Measurements from ENCODE around the gene CAST. TPM values are rescaled to one million over a fixed set of nuclear protein-coding genes. Genes with fewer than 3 reads are reported as not detected.

Gene CAST
- total RNA-seq, 5 donors from 2014 or later (not counting 1 experiment from before 2014, with no cell fraction given) = 166 to 238 (median 191) TPM

GRCh38 chr5:96659170-96659569 is 3.0 kb upstream of the CAST start:
- H3K27me3 Mint-ChIP-seq = peaks cover 8 to 9% of the 10 kb centered on the region in 2 donors
- DNase-seq (no peak), ATAC-seq (replicated peaks in 1 of 4) (no peak)
- Histone ChIP-seq H3K9me3 (no peaks in the 10 kb centered on the region), H3K27me3 (replicated peaks in 1 of 2; ENCODE audit: control insufficient read depth in 2 of 2, extremely low read depth in 1 of 2, insufficient read depth in 2 of 2, low read length in 1 of 2) (peaks cover 0 to 2% of the 10 kb centered on the region in 2 experiments), H3K27ac (ENCODE audit: low read length) (no peak overlapping the region), H3K36me3 (ENCODE audit: control insufficient read depth in 2 of 2, extremely low read depth in 1 of 2, insufficient read depth in 1 of 2, low read length in 1 of 2) (no peaks in the 10 kb centered on the region), H3K4me3 (ENCODE audit: control insufficient read depth in 1 of 2, extremely low read depth in 1 of 2, low read length in 1 of 2) (no peak overlapping the region), H3K4me1 (ENCODE audit: control insufficient read depth in 1 of 2, extremely low read depth in 1 of 2, insufficient read depth in 2 of 2, low read length in 2 of 2) (peaks cover 8 to 29% of the 10 kb centered on the region in 2 experiments)
- 90% methylated on average over 3 of the region's 4 CpGs for WGBS (ENCODE audit: insufficient coverage)
- no peaks in the 10 kb centered on the region for H3K9me3 Mint-ChIP-seq
- no peaks in the 10 kb centered on the region for H3K36me3 Mint-ChIP-seq
- H3K4me3 Mint-ChIP-seq = no peak overlapping the region
- H3K4me1 Mint-ChIP-seq = peaks cover 31 to 69% (median 55%) of the 10 kb centered on the region in 3 donors
- H3K27ac Mint-ChIP-seq = peak overlapping the region in 1 of 2 donors; percentile 2
- POLR2A ChIA-PET = interaction anchor here (0.6 kb wide), 2 partner anchors 104 to 521 kb away, joined by 3 to 4 read pairs; no protein-coding TSS in a partner anchor
- CTCF ChIA-PET = interaction anchor here in 1 of 2 donors (1.3 kb wide), 1 partner anchor 45 kb away, joined by 4 read pairs; no protein-coding TSS in a partner anchor

GRCh38 chr5:96660971-96661854 is 963 bp upstream of the CAST start:
- Histone ChIP-seq H3K27me3 (replicated peaks in 1 of 2; ENCODE audit: control insufficient read depth in 2 of 2, extremely low read depth in 1 of 2, insufficient read depth in 2 of 2, low read length in 1 of 2) (peaks cover 0 to 2% of the 10 kb centered on the region in 2 experiments), H3K27ac (ENCODE audit: low read length) (peak overlapping the region; percentile 95), H3K9me3 (no peaks in the 10 kb centered on the region), H3K36me3 (ENCODE audit: control insufficient read depth in 2 of 2, extremely low read depth in 1 of 2, insufficient read depth in 1 of 2, low read length in 1 of 2) (no peaks in the 10 kb centered on the region), H3K4me3 (ENCODE audit: control insufficient read depth in 1 of 2, extremely low read depth in 1 of 2, low read length in 1 of 2) (peak overlapping the region; percentile 90 to 93), H3K4me1 (ENCODE audit: control insufficient read depth in 1 of 2, extremely low read depth in 1 of 2, insufficient read depth in 2 of 2, low read length in 2 of 2) (peaks cover 13 to 29% of the 10 kb centered on the region in 2 experiments)
- peak; percentile 5 to 73 (median 37) for DNase-seq
- Mint-ChIP-seq H3K4me3 (peak overlapping the region; percentile 97 to 98 (median 98)), H3K9me3 (no peaks in the 10 kb centered on the region), H3K27me3 (peaks cover 0 to 2% of the 10 kb centered on the region in 2 donors), H3K4me1 (peaks cover 44 to 68% (median 55%) of the 10 kb centered on the region in 3 donors), H3K27ac (peak overlapping the region; percentile 96 to 99), H3K36me3 (no peaks in the 10 kb centered on the region)
- peak; percentile 17 to 33 (median 26) for ATAC-seq (replicated peaks in 1 of 4)
- POLR2A ChIA-PET = interaction anchor here (0.6 to 3.5 kb wide), 10 partner anchors 9 to 1104 kb away, joined by 3 to 39 read pairs (median 5); no protein-coding TSS in a partner anchor
- 3% methylated on average over 6 of the region's 23 CpGs for WGBS (ENCODE audit: insufficient coverage)
- CTCF ChIA-PET = interaction anchor here (0.5 to 1.4 kb wide), 13 partner anchors 10 to 484 kb away, joined by 3 to 9 read pairs (median 3); no protein-coding TSS in a partner anchor

DNA sequence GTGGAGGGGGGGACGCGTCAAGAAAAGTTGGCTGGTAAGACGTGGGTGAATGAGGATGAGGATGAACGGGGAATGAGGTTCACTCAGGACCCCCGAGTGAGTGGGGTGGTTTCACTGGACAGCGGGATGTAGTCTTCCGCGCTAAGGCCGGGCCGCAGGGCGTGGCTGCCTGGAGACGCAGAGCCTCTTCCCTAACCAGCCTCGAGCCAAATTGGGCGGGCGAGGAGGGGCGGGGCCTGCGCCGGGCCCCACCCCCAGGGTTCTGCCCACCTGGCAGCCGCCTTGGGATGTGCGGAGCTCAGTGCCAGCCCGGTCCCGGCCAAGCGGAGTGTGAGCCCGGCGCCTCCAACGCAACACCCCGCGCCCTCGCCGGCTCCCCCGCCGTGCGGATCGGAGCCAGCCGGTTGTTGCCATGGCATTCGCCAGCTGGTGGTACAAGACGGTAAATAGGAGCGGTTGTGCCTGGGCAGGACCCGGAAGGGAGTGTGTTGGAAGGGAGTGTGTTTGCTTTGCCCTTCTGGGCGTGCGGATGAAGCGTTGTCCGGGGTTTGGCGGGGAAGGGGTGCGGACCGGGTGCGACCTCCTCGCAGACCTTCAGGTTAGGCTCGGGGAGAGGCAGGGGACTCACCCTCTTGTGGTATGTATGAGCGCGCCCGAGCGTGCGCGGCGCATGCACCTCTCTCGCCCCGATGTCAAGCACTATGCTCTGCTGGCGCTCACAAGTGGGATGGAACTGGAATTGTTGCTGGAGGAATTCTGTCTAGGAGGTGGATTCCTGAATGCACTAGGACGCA is 746 bp downstream of the CAST start:
- POLR2A ChIA-PET = interaction anchor here (0.6 to 3.5 kb wide), 13 partner anchors 11 to 819 kb away, joined by 3 to 39 read pairs (median 4); no protein-coding TSS in a partner anchor
- peaks cover 46 to 66% (median 57%) of the 10 kb centered on the region in 3 donors for H3K4me1 Mint-ChIP-seq
- no peaks in the 10 kb centered on the region for H3K9me3 Mint-ChIP-seq
- CTCF ChIA-PET = interaction anchor here (0.6 to 1.6 kb wide), 6 partner anchors 25 to 318 kb away, joined by 3 to 9 read pairs (median 5); no protein-coding TSS in a partner anchor
- no peaks in the 10 kb centered on the region for H3K36me3 ChIP-seq (ENCODE audit: control insufficient read depth in 2 of 2, extremely low read depth in 1 of 2, insufficient read depth in 1 of 2, low read length in 1 of 2)
- H3K36me3 Mint-ChIP-seq = no peaks in the 10 kb centered on the region
- peak overlapping the region; percentile 94 to 98 (median 97) for H3K4me3 Mint-ChIP-seq
- peak overlapping the region; percentile 92 to 93 for H3K4me3 ChIP-seq (ENCODE audit: control insufficient read depth in 1 of 2, extremely low read depth in 1 of 2, low read length in 1 of 2)
- no peaks in the 10 kb centered on the region for H3K9me3 ChIP-seq
- no peaks in the 10 kb centered on the region for H3K27me3 Mint-ChIP-seq
- H3K27ac Mint-ChIP-seq = peak overlapping the region; percentile 95 to 97
- DNase-seq (peak; percentile 64 to 87 (median 76)), ATAC-seq (replicated peaks in 1 of 4) (peak; percentile 75 to 81 (median 76))
- H3K27me3 ChIP-seq (replicated peaks in 1 of 2; ENCODE audit: control insufficient read depth in 2 of 2, extremely low read depth in 1 of 2, insufficient read depth in 2 of 2, low read length in 1 of 2) = peaks cover 0 to 2% of the 10 kb centered on the region in 2 experiments
- WGBS (ENCODE audit: insufficient coverage) = 1% methylated on average over 58 of the region's 60 CpGs
- H3K27ac ChIP-seq (ENCODE audit: low read length) = peak overlapping the region; percentile 95
- peaks cover 13 to 20% of the 10 kb centered on the region in 2 experiments for H3K4me1 ChIP-seq (ENCODE audit: control insufficient read depth in 1 of 2, extremely low read depth in 1 of 2, insufficient read depth in 2 of 2, low read length in 2 of 2)

GRCh38 chr5:96663608-96664007 is 1.4 kb downstream of the CAST start:
- Histone ChIP-seq H3K27ac (ENCODE audit: low read length) (peak overlapping the region; percentile 95), H3K9me3 (no peaks in the 10 kb centered on the region), H3K36me3 (ENCODE audit: control insufficient read depth in 2 of 2, extremely low read depth in 1 of 2, insufficient read depth in 1 of 2, low read length in 1 of 2) (no peaks in the 10 kb centered on the region), H3K27me3 (replicated peaks in 1 of 2; ENCODE audit: control insufficient read depth in 2 of 2, extremely low read depth in 1 of 2, insufficient read depth in 2 of 2, low read length in 1 of 2) (peaks cover 0 to 2% of the 10 kb centered on the region in 2 experiments), H3K4me1 (ENCODE audit: control insufficient read depth in 1 of 2, extremely low read depth in 1 of 2, insufficient read depth in 2 of 2, low read length in 2 of 2) (peaks cover 13 to 19% of the 10 kb centered on the region in 2 experiments), H3K4me3 (ENCODE audit: control insufficient read depth in 1 of 2, extremely low read depth in 1 of 2, low read length in 1 of 2) (peak overlapping the region; percentile 92 to 93)
- H3K36me3 Mint-ChIP-seq = no peaks in the 10 kb centered on the region
- WGBS (ENCODE audit: insufficient coverage) = 97% methylated on average over 4 of the region's 6 CpGs
- no peaks in the 10 kb centered on the region for H3K27me3 Mint-ChIP-seq
- ATAC-seq (replicated peaks in 1 of 4) (no peak), DNase-seq (peak in 1 of 35 experiments; percentile 10)
- ChIA-PET POLR2A (interaction anchor here (0.6 to 3.5 kb wide), 8 partner anchors 10 to 266 kb away, joined by 3 to 39 read pairs (median 5); no protein-coding TSS in a partner anchor), CTCF (interaction anchor here (0.6 to 1.6 kb wide), 7 partner anchors 24 to 319 kb away, joined by 3 to 9 read pairs (median 5); no protein-coding TSS in a partner anchor)
- no peaks in the 10 kb centered on the region for H3K9me3 Mint-ChIP-seq
- peak overlapping the region; percentile 94 to 98 (median 97) for H3K4me3 Mint-ChIP-seq
- peaks cover 53 to 69% (median 64%) of the 10 kb centered on the region in 3 donors for H3K4me1 Mint-ChIP-seq
- peak overlapping the region; percentile 95 to 97 for H3K27ac Mint-ChIP-seq

GRCh38 chr5:96664669-96665068 is 2.5 kb downstream of the CAST start:
- Mint-ChIP-seq H3K27ac (no peak overlapping the region), H3K36me3 (peaks cover 3% of the 10 kb centered on the region), H3K9me3 (no peaks in the 10 kb centered on the region), H3K4me1 (peaks cover 62 to 75% (median 67%) of the 10 kb centered on the region in 3 donors), H3K4me3 (no peak overlapping the region), H3K27me3 (no peaks in the 10 kb centered on the region)
- ChIA-PET POLR2A (no interaction called here), CTCF (no interaction called here)
- ATAC-seq (replicated peaks in 1 of 4) (no peak), DNase-seq (peak in 1 of 35 experiments; percentile 54)
- Histone ChIP-seq H3K27me3 (replicated peaks in 1 of 2; ENCODE audit: control insufficient read depth in 2 of 2, extremely low read depth in 1 of 2, insufficient read depth in 2 of 2, low read length in 1 of 2) (no peaks in the 10 kb centered on the region), H3K36me3 (ENCODE audit: control insufficient read depth in 2 of 2, extremely low read depth in 1 of 2, insufficient read depth in 1 of 2, low read length in 1 of 2) (no peaks in the 10 kb centered on the region), H3K4me3 (ENCODE audit: control insufficient read depth in 1 of 2, extremely low read depth in 1 of 2, low read length in 1 of 2) (no peak overlapping the region), H3K9me3 (no peaks in the 10 kb centered on the region), H3K27ac (ENCODE audit: low read length) (no peak overlapping the region), H3K4me1 (ENCODE audit: control insufficient read depth in 1 of 2, extremely low read depth in 1 of 2, insufficient read depth in 2 of 2, low read length in 2 of 2) (peaks cover 13 to 19% of the 10 kb centered on the region in 2 experiments)
